Esophagus squamous epithelium (tissue), 5 donors: ENCODE data around the gene TGFBRAP1. TPM values are rescaled to one million over a fixed set of nuclear protein-coding genes. Genes with fewer than 3 reads are reported as not detected.
"Not testable (repeated sequence)": the region's sequence is repeated elsewhere in the genome, so short reads cannot be mapped to it uniquely, and the experiment has no call there.

Source experiments
- DNase-seq: peaks from one replicate; lab custom pipeline; 2025; lab: John Stamatoyannopoulos, UW
- H3K27ac ChIP-seq, 4 donors: fragments of 200-600 bp; sonication (generic); one replicate each; pipeline ENCODE4 v1.5.1; 2016 to 2019; ENCODE audit warnings: mild to moderate bottlenecking in 1 of 4
- H3K27me3 ChIP-seq, 4 donors: fragments of 200-600 bp; sonication (generic); 1 replicate in 3 of 4; 2 replicates in 1 of 4; pipeline versions ENCODE4 v1.5.1 to v1.6.0; 2017 to 2021; ENCODE audit warnings: antibody characterized with exemption in 1 of 4
- H3K36me3 ChIP-seq, 3 donors: fragments of 200-600 bp; sonication (generic); one replicate each; pipeline ENCODE4 v1.5.1; 2016 to 2019
- H3K4me1 ChIP-seq, 3 donors: fragments of 200-600 bp; sonication (generic); one replicate each; pipeline ENCODE4 v1.5.1; 2017 to 2019
- H3K4me3 ChIP-seq, 4 donors: fragments of 200-600 bp; sonication (generic); 1 replicate in 3 of 4; 2 replicates in 1 of 4; pipeline ENCODE4 v1.5.1; 2016 to 2019; ENCODE audit warnings: mild to moderate bottlenecking in 2 of 4, moderate library complexity in 1 of 4
- H3K9me3 ChIP-seq, 3 donors: fragments of 200-600 bp; sonication (generic); one replicate each; pipeline ENCODE4 v1.5.1; 2016 to 2019
- CTCF ChIP-seq, 6 experiments: fragments of 450-650 bp in 4 of 6; fragments of 200-600 bp in 2 of 6; sonication (generic) in 2 of 6; IDR thresholded peaks; one replicate each; pipeline ENCODE4 v1.5.1; 2016 to 2019; ENCODE audit warnings: antibody characterized with exemption in 6 of 6, mild to moderate bottlenecking in 4 of 6, moderate library complexity in 4 of 6
- POLR2A ChIP-seq, 4 donors: fragments of 450-650 bp; IDR thresholded peaks; one replicate each; pipeline ENCODE4 v1.6.1; 2017; ENCODE audit warnings: antibody characterized with exemption in 4 of 4, mild to moderate bottlenecking in 4 of 4, moderate library complexity in 3 of 4
- WGBS, 2 donors: methylation state at CpG; one replicate each; pipeline ENCODE4 v1.1.5; 2018; 5-methylcytosine and 5-hydroxymethylcytosine counted together
- intact Hi-C: fragments of 100-400 bp; cut with DNase I; formaldehyde crosslinking; loops from one replicate; pipeline ENCODE4 v1.15.0; 2022
- total RNA-seq, 4 donors: library from RNA; depleted of rRNA; stranded (reverse); fragments of >200 nt; gene quantifications; one replicate each; pipeline ENCODE4 v1.1.0, GENCODE V29; 2016
- donor health status: DM: yes; HTN: yes; CAD: no.

TGFBRAP1 gene
- total RNA-seq, 4 donors from 2014 or later, result 11.7 to 24.6 (median 15.6) TPM

DNA sequence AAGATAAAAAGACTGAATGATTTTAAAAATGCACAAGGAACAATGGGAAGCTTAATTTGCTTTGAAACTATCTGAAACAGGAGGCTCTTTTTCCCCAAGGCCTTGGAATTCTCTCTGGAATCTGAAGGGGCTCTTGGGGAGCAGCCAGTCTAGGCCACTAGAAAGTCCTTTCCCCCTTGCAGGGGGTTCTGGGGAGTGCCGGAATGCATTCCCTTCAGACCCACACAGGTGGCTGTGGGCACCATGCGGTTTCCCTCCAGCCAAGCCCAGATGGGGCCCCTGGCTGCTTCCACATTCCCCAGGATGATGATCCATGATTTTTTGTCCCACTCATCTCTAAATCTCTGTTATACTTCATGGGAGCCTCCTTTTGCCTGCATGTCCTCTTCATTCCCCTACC, 77.3 kb downstream of the TGFBRAP1 start:
- intact Hi-C loops, result no loop called here
- Histone ChIP-seq H3K4me3 (no peak overlapping the region), H3K36me3 (no peaks in the 10 kb centered on the region), H3K27me3 (no peaks in the 10 kb centered on the region), H3K9me3 (no peaks in the 10 kb centered on the region), H3K4me1 (peaks cover 0 to 6% (median 0%) of the 10 kb centered on the region in 3 donors), H3K27ac (no peak overlapping the region)
- DNase-seq, result no peak
- WGBS, 2 donors, result 84 to 96% methylated on average over 2 of the region's 2 CpGs
- TF ChIP-seq CTCF (IDR thresholded peaks at IDR 0.05), result no peak
- no peak for TF ChIP-seq POLR2A (IDR thresholded peaks at IDR 0.05)

DNA sequence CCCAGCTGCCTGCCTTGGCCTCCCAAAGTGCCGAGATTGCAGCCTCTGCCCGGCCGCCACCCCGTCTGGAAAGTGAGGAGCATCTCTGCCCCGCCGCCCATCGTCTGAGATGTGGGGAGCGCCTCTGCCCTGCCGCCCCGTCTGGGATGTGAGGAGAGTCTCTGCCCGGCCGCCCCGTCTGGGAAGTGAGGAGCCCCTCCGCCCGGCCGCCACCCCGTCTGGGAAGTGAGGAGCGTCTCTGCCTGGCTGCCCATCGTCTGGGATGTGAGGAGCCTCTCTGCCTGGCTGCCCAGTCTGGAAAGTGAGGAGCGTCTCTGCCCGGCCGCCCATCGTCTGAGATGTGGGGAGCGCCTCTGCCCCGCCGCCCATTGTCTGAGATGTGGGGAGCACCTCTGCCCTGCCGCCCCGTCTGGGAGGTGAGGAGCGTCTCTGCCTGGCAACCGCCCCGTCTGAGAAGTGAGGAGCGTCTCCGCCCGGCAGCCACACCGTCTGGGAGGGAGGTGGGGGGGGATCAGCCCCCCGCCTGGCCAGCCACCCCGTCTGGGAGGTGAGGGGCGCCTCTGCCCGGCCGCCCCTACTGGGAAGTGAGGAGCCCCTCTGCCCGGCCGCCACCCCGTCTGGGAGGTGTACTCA, 78.4 kb downstream of the TGFBRAP1 start:
- H3K27me3 ChIP-seq, H3K4me3 ChIP-seq, H3K9me3 ChIP-seq, H3K4me1 ChIP-seq, DNase-seq, H3K27ac ChIP-seq, intact Hi-C loops, H3K36me3 ChIP-seq: not testable (repeated sequence)
- WGBS, 2 donors, result no CpG with 5 or more reads among the region's 43 CpGs

- Histone ChIP-seq H3K4me1 (peaks cover 0 to 6% (median 0%) of the 10 kb centered on the region in 3 donors), H3K9me3 (no peaks in the 10 kb centered on the region), H3K36me3 (no peaks in the 10 kb centered on the region), H3K27ac (no peak overlapping the region), H3K4me3 (no peak overlapping the region), H3K27me3 (no peaks in the 10 kb centered on the region)
- TF ChIP-seq CTCF (IDR thresholded peaks at IDR 0.05), result no peak
- TF ChIP-seq POLR2A (IDR thresholded peaks at IDR 0.05), result no peak
- no peak for DNase-seq
- 77 to 85% methylated on average over 4 of the region's 4 CpGs for WGBS, 2 donors
- intact Hi-C loops, result no loop called here
Measured at GRCh38 chr2:105249891-105250290, 79.6 kb downstream of the TGFBRAP1 start.

DNA sequence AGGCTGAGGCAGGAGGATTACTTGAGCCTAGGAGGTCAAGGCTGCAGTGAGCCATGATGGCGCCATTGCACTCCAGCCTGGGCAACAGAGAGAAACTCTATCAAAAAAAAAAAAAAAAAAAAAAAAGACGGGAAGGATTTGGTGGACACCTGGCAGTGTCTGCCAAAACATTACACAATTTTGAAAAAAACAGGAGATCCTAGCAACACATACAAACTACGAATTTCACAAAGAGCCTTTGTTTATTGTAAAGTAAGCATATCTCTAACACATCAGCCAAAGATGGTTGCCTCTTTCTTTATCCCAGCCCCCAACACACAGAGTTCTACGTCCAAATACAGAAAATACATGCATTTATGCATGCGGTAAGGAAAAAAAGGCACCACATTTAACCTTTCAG, 80.4 kb downstream of the TGFBRAP1 start:
- Histone ChIP-seq H3K4me3 (no peak overlapping the region), H3K27me3 (no peaks in the 10 kb centered on the region), H3K9me3 (no peaks in the 10 kb centered on the region), H3K36me3 (no peaks in the 10 kb centered on the region), H3K27ac (no peak overlapping the region), H3K4me1 (peaks cover 0 to 6% (median 0%) of the 10 kb centered on the region in 3 donors)
- TF ChIP-seq POLR2A (IDR thresholded peaks at IDR 0.05) (no peak), CTCF (IDR thresholded peaks at IDR 0.05) (no peak)
- WGBS, 2 donors, result 43 to 45% methylated on average over 4 to 5 of the region's 5 CpGs
- DNase-seq, result no peak
- intact Hi-C loops, result no loop called here

- intact Hi-C loops, result no loop called here
- H3K4me1 ChIP-seq, result peaks cover 0 to 6% (median 0%) of the 10 kb centered on the region in 3 donors
- H3K36me3 ChIP-seq, result no peaks in the 10 kb centered on the region
- no peaks in the 10 kb centered on the region for H3K9me3 ChIP-seq
- H3K27ac ChIP-seq, result no peak overlapping the region
- 66 to 87% methylated on average over 3 to 4 of the region's 4 CpGs for WGBS, 2 donors
- H3K4me3 ChIP-seq, result no peak overlapping the region
- DNase-seq, result no peak
- H3K27me3 ChIP-seq, result no peaks in the 10 kb centered on the region
- TF ChIP-seq CTCF (IDR thresholded peaks at IDR 0.05) (no peak), POLR2A (IDR thresholded peaks at IDR 0.05) (no peak)
Measured at GRCh38 chr2:105248316-105249070, 81.0 kb downstream of the TGFBRAP1 start.
